ENCODE measurements around the gene ACLY. TPM values are rescaled to one million over a fixed set of nuclear protein-coding genes. Genes with fewer than 3 reads are reported as not detected.
A peak's percentile ranks its signal among the peaks of the same experiment; 100 is the strongest.

The ACLY gene
- 10 to 100 TPM; 34.0 to 63.5 (median 49.8) TPM for polyA plus RNA-seq (ENCODE audit: low read depth in 6 of 6)

GRCh38 chr17:41918314-41919164 lies at the start of gene ACLY:
Gene ACLY (minus strand): TSS chr17:41918951. CDS start chr17:41913873, 5,078 bp downstream.
- Mint-ChIP-seq H3K4me1 (peaks cover 22 to 48% (median 36%) of the 10 kb centered on the region in 3 donors), H3K27me3 (no peaks in the 10 kb centered on the region), H3K27ac (peak within 1 kb of the TSS; percentile 38 to 96 (median 88)), H3K9me3 (no peaks in the 10 kb centered on the region), H3K4me3 (peak within 1 kb of the TSS; percentile 88 to 96 (median 93)), H3K36me3 (no peaks in the 10 kb centered on the region)
- peak; percentile 98 to 99 for ATAC-seq (ENCODE audit: low read depth in 2 of 2)
- DNase-seq: peak; percentile 94

GRCh38 chr17:41967921-41968578 lies 49.3 kb upstream of the ACLY start:
- H3K4me3 Mint-ChIP-seq: peak overlapping the region; percentile 72 to 91 (median 87)
- peaks cover 28 to 64% (median 42%) of the 10 kb centered on the region in 3 donors for H3K4me1 Mint-ChIP-seq

GRCh38 chr17:41967141-41967920 lies 48.6 kb upstream of the ACLY start:
- H3K27ac Mint-ChIP-seq: peak overlapping the region in 5 of 6 donors; percentile 59 to 79 (median 74)
- H3K9me3 Mint-ChIP-seq: no peaks in the 10 kb centered on the region
- H3K27me3 Mint-ChIP-seq: no peaks in the 10 kb centered on the region
- no peak for DNase-seq
- peak overlapping the region; percentile 78 to 91 (median 87) for H3K4me3 Mint-ChIP-seq
- H3K36me3 Mint-ChIP-seq: no peaks in the 10 kb centered on the region
- peaks cover 25 to 57% (median 40%) of the 10 kb centered on the region in 3 donors for H3K4me1 Mint-ChIP-seq
- no peak for ATAC-seq (ENCODE audit: low read depth in 2 of 2)

More at GRCh38 chr17:41967921-41968578, 49.3 kb upstream of the ACLY start:
- Mint-ChIP-seq H3K27me3 (no peaks in the 10 kb centered on the region), H3K27ac (peak overlapping the region in 5 of 6 donors; percentile 9 to 77 (median 59)), H3K9me3 (no peaks in the 10 kb centered on the region), H3K36me3 (no peaks in the 10 kb centered on the region)
- DNase-seq: no peak
- ATAC-seq (ENCODE audit: low read depth in 2 of 2): no peak

- Mint-ChIP-seq H3K9me3 (no peaks in the 10 kb centered on the region), H3K36me3 (no peaks in the 10 kb centered on the region), H3K27ac (peak within 1 kb of the TSS; percentile 68 to 96 (median 92)), H3K27me3 (no peaks in the 10 kb centered on the region), H3K4me3 (peak within 1 kb of the TSS; percentile 84 to 93 (median 88)), H3K4me1 (peaks cover 23 to 51% (median 37%) of the 10 kb centered on the region in 3 donors)
- DNase-seq (peak; percentile 90), ATAC-seq (ENCODE audit: low read depth in 2 of 2) (peak; percentile 87 to 88)
Measured at GRCh38 chr17:41966463-41967140, 47.9 kb upstream of the ACLY start, which contains the start of gene CNP. Gene CNP (plus strand): TSS chr17:41966795. CDS start chr17:41966885, 90 bp downstream.

- H3K27me3 Mint-ChIP-seq: no peaks in the 10 kb centered on the region
- ATAC-seq (ENCODE audit: low read depth in 2 of 2) (peak; percentile 28 to 32), DNase-seq (peak; percentile 33)
- H3K4me3 Mint-ChIP-seq: peak overlapping the region; percentile 84 to 93 (median 88)
- H3K4me1 Mint-ChIP-seq: peaks cover 19 to 46% (median 34%) of the 10 kb centered on the region in 3 donors
- peak overlapping the region; percentile 68 to 96 (median 92) for H3K27ac Mint-ChIP-seq
- no peaks in the 10 kb centered on the region for H3K36me3 Mint-ChIP-seq
- no peaks in the 10 kb centered on the region for H3K9me3 Mint-ChIP-seq
Measured at GRCh38 chr17:41965694-41966462, 47.1 kb upstream of the ACLY start.

- Mint-ChIP-seq H3K36me3 (no peaks in the 10 kb centered on the region), H3K27ac (no peak overlapping the region), H3K4me3 (peak overlapping the region in 3 of 8 donors; percentile 13 to 82 (median 61)), H3K4me1 (peaks cover 16 to 26% (median 22%) of the 10 kb centered on the region in 3 donors), H3K27me3 (no peaks in the 10 kb centered on the region), H3K9me3 (no peaks in the 10 kb centered on the region)
- DNase-seq (peak; percentile 70), ATAC-seq (ENCODE audit: low read depth in 2 of 2) (peak; percentile 31 to 33)
Measured at GRCh38 chr17:41962768-41963434, 44.1 kb upstream of the ACLY start.

GRCh38 chr17:41962111-41962510 lies 43.4 kb upstream of the ACLY start:
- Mint-ChIP-seq H3K27me3 (no peaks in the 10 kb centered on the region), H3K36me3 (no peaks in the 10 kb centered on the region), H3K9me3 (no peaks in the 10 kb centered on the region), H3K4me3 (no peak overlapping the region), H3K4me1 (peaks cover 14 to 19% (median 15%) of the 10 kb centered on the region in 3 donors), H3K27ac (peak overlapping the region in 1 of 6 donors; percentile 25)
- ATAC-seq (ENCODE audit: low read depth in 2 of 2) (no peak), DNase-seq (no peak)

GRCh38 chr17:41959336-41960095 lies 40.8 kb upstream of the ACLY start:
- peaks cover 0 to 5% (median 3%) of the 10 kb centered on the region in 3 donors for H3K4me1 Mint-ChIP-seq
- peak overlapping the region in 1 of 8 donors; percentile 10 for H3K4me3 Mint-ChIP-seq
- DNase-seq: no peak
- H3K27me3 Mint-ChIP-seq: no peaks in the 10 kb centered on the region
- no peak for ATAC-seq (ENCODE audit: low read depth in 2 of 2)
- no peaks in the 10 kb centered on the region for H3K36me3 Mint-ChIP-seq
- H3K9me3 Mint-ChIP-seq: no peaks in the 10 kb centered on the region
- peak overlapping the region in 2 of 6 donors; percentile 74 to 83 for H3K27ac Mint-ChIP-seq

- no peaks in the 10 kb centered on the region for H3K36me3 Mint-ChIP-seq
- H3K4me3 Mint-ChIP-seq: no peak overlapping the region
- ATAC-seq (ENCODE audit: low read depth in 2 of 2) (no peak), DNase-seq (no peak)
- no peaks in the 10 kb centered on the region for H3K9me3 Mint-ChIP-seq
- no peak overlapping the region for H3K27ac Mint-ChIP-seq
- no peaks in the 10 kb centered on the region for H3K27me3 Mint-ChIP-seq
- H3K4me1 Mint-ChIP-seq: peaks cover 0 to 5% (median 3%) of the 10 kb centered on the region in 3 donors
Measured at GRCh38 chr17:41959030-41959335, 40.2 kb upstream of the ACLY start.

GRCh38 chr17:41957869-41958439 lies 39.2 kb upstream of the ACLY start:
- DNase-seq: no peak
- no peak overlapping the region for H3K4me3 Mint-ChIP-seq
- no peaks in the 10 kb centered on the region for H3K9me3 Mint-ChIP-seq

More at GRCh38 chr17:41957869-41958439, 39.2 kb upstream of the ACLY start:
- peaks cover 0 to 4% (median 2%) of the 10 kb centered on the region in 3 donors for H3K4me1 Mint-ChIP-seq
- no peaks in the 10 kb centered on the region for H3K36me3 Mint-ChIP-seq
- no peaks in the 10 kb centered on the region for H3K27me3 Mint-ChIP-seq
- no peak overlapping the region for H3K27ac Mint-ChIP-seq
- no peak for ATAC-seq (ENCODE audit: low read depth in 2 of 2)

Data from naive B cell (primary cell).